Sciatic nerve (tissue), 2 donors: ENCODE results near the gene VEGFD. TPM values are rescaled to one million over a fixed set of nuclear protein-coding genes. Genes with fewer than 3 reads are reported as not detected.
"Not testable (repeated sequence)": the region's sequence is repeated elsewhere in the genome, so short reads cannot be mapped to it uniquely, and the experiment has no call there.

Experiments used
- ATAC-seq: fragments of 200-7000 bp; cut with Tn5 transposase; one replicate; pipeline ENCODE4 v1.9.1; 2020; ENCODE audit warnings: mild to moderate bottlenecking, moderate library complexity
- DNase-seq: peaks from one replicate; pipeline ENCODE4 v3.0.0-alpha.2; 2020; ENCODE audit warnings: low spot score
- intact Hi-C: fragments of 100-400 bp; cut with DNase I; formaldehyde crosslinking; loops from one replicate; pipeline ENCODE4 v1.14.2; 2022
- total RNA-seq: library from RNA; stranded (reverse); fragmentation: NEBNext Ultra II Directional; extraction: Animal tissue kit (Norgen Biotek cat#: 25700); gene quantifications from one replicate; pipeline ENCODE4 v1.2.1, GENCODE V29; 2021
- donor health status: DM: no; HTN: no; CAD: no.
- donor health status: DM: no; HTN: no; CAD: no.

VEGFD gene
- total RNA-seq, 1 donor from 2014 or later: 4.6 TPM

DNA sequence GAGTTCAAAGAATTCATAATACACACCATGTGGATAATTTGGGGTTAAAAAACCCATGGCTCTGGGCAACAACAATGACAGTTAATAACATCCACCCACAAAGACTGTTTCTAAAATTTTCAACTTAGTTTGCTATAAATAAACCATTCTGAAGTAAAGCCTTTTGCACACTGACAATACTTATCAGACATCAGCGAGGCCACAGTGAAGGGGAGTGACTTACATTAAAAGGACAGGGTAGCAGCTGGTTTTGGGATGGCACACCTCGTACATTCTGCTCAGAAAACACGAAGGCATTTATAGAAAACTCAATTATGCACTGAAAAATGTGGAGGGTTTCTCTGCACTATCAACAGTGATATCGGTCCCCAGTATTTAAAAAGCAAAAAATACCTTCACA is 63.9 kb downstream of the VEGFD start:
- DNase-seq (no peak), ATAC-seq (no peak)
- intact Hi-C loops: no loop called here

DNA sequence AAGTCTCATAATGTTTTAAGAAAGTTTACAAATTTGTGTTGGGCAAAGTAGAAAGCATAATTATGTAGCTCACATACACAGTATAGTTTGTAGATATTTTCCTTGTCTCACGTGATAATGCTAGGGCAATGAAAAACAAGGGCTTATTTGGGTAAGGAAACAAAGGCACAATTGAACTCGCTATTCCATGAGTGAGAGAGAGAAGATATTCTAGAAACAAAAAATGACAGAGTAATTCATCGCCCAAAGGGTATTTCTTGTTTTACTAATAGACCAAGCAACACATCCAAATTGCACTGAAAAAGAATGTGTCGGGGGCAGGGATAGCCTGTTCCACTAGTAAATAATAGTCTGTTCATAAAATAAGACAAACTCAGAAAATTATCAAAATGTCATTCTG is 65.1 kb downstream of the VEGFD start:
- DNase-seq (no peak), ATAC-seq (no peak)
- intact Hi-C loops: no loop called here

DNA sequence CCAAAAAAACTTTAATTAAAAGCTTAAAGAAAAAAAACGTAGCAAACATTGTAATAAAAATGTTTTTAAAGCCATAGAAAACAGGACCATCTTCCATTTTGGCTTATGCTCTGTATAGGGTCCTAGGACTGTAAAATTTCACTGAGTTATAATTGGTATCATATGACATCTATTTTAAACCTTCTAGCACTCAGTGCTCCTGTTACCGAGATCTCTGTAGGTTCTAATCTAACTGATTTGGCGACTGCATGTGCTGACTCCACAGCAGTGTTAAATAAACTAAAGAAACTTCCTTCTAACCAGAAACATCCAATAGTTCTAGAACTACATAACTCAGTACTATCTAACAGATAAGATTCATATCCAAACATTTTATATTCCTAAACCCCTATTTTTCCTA is 68.7 kb downstream of the VEGFD start, which contains the start of gene ASB11:
ASB11 (minus strand) TSS at position 132 of the 400 bp plus-strand sequence; CDS start at position 97, 35 bp downstream.
- no peak for ATAC-seq
- DNase-seq: no peak
- intact Hi-C loops: no loop called here

DNA sequence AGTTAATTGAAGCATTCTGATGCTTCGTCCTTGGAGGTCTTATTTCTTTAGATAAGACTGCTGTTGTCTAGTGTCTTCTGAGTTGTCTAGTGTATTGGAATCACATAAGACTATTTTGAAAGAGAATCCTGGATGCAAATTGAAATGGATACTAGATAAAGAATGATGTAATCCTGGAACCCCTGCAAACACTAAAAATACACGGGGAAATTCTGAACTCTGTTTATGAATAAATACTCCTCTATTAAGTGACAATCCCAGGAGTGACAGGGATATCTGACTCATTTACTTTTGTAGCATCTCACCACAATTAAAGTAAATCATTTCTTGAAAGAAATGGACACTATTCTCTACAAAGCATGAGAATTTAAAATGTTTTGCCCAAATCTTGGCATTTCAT is 69.7 kb downstream of the VEGFD start:
- DNase-seq: no peak
- ATAC-seq: no peak
- intact Hi-C loops: no loop called here

DNA sequence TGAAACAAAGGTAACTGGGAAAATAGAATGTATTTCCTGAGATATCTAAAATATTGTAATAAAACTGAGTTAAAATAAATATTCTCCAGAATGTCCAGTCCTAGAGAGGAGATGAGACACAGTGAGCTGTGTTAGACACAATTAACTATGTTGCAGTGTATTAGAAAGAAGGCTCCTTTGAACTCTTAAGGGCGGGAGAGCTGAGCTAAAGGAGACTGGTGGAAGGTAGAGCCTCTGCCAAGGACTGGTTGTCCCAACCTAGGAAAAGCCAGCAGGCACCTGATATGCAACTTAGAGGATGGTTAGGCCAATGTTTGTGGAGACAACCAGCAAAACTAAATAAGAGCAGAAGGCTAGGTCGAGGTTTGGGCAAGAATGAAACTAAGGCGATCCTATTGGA is 73.1 kb downstream of the VEGFD start:
- intact Hi-C loops: no loop called here
- DNase-seq: no peak
- no peak for ATAC-seq

DNA sequence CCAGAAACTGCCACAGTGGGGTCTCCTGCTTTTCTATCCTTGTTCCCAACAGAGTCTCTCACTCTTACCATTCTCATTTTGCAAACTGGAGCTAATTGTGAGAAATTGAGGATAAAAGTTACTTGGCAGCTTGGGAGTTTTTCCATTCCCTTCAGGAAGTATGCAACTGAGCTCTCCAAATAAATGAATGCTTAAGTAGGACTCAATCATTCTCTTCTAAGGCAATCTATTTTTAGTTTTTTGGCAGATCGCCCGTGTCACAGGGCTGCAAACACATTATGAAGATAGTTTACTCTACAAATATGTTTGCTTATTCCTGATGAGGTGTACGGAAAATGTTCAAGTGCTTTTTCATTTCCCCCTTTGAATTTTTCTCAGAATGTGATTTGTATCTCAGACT is 74.1 kb downstream of the VEGFD start:
- intact Hi-C loops: no loop called here
- DNase-seq (no peak), ATAC-seq (peak; percentile 64)

DNA sequence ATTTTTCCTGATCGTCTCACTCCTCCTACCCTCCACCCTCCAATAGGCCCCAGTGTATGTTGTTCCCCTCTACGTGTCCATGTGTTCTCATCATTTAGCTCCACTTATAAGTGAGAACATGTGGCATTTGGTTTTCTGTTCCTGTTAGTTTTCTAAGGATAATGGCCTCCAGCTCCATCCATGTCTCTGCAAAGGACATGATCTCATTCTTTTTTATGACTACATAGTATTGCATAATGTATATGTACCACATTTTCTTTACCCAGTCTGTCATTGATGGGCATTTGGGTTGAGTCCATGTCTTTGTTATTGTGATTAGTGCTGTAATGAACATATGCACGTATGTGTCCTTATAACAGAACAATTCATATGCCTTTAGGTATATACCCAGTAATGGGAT is 78.3 kb downstream of the VEGFD start:
- ATAC-seq, intact Hi-C loops, DNase-seq: not testable (repeated sequence)

DNA sequence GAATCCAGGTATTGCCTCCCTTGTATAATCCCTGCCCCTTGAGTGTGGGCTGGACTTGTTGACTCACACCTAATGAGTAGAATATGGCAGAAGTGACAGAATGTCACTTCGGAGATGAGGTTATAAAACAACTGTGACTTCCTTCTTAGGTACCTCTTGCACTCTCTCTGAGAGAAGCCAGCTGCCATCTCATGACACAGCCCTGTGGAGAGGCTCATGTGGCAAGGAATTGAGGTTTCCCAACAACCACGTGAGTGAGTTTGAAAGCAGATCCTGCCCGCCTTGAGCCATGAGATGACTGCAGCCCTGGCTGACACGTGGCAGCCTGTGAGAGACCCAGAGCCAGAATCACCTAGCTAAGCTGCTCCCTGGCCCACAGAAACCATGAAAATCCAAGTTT is 82.3 kb downstream of the VEGFD start:
- DNase-seq (no peak), ATAC-seq (peak; percentile 80)
- intact Hi-C loops: no loop called here

DNA sequence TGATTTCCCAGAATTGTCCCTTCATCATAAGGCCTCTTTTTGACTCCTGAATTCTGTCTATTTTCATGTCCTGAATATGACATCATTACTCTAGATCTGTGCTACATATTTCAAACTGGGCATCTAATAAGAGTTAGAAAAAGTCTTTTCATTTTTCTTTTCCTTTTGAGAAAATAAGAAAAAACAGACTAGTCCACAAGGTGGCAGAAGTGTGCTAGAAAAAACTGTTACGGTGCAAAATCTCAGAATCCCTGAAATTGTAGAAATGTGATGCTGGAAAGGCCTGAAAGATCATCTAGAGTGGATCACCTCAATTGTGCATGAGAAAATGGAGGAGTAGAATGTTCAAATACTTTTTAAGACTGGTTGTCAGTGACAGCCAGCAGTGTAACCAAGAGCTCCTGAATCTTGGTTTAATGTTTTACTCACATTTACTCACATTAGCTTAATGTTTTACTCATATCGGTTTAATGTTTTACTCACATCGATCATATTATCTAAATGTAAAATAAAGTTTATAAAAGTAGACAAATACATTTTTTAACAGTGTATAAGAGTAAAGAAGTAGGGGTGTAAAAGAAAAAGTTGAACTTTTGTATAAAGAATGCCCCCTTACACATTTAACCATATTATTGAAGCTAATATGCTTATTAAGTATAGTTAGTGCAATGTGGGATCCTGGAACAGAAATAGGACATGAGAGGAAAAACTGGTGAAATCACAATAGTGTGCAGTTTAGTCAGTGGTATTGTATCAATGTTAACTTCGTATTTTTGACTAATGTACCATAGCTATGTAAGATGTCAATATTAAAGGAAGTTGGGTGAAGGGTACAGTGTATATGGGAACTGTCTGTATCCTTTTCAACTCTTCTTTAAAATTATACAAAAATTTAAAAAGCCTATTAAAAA is 84.0 kb downstream of the VEGFD start:
- DNase-seq (no peak), ATAC-seq (no peak)
- intact Hi-C loops: no loop called here

DNA sequence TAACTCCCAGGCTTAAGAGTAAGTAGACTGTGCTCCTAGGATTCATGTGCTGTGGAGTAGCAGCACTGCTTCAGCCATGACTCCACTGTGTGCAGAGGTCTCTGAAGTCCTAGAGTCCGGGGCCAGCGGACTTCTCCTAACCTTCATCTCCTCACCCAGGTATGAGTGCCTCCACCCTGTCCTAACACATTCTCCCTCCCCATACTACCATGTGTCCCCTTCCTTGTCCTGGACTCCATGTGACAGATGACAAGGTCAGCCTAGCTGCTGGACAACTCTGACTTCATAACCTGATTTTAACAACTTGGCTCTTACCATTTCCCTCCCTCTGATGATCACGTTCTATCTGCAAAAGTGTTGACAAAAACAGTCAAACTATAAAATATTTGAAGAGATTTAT is 85.4 kb downstream of the VEGFD start:
- DNase-seq: no peak
- intact Hi-C loops: no loop called here
- no peak for ATAC-seq

DNA sequence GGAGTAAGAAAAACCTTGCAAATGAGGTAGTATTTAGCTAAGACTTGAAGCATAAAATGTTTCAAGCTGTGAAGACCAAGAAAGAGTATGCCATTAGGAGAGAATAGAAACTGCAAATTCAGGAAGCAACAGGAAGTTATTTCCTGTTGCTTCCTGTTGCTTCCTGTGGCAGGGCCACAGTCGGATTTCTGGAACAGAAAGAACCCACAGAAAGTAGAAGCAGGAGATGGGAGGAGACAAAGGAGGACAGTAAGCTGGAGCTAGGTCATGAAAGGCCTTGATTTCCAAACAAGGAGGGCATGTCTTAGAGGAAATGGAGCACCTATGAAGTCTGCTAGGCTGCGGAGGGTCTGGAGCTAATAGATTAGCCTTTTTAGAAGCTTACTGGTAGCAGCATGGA is 86.0 kb downstream of the VEGFD start:
- ATAC-seq (no peak), DNase-seq (no peak)
- intact Hi-C loops: no loop called here

Other genes with a start within 250 kb of the VEGFD start
- gene ASB9, start 114.3 kb downstream of the VEGFD start, total RNA-seq: 1.2 TPM
- gene ASB11, start 68.8 kb downstream of the VEGFD start, total RNA-seq: not detected
- gene PIGA, start 48.9 kb downstream of the VEGFD start, total RNA-seq: 11.5 TPM
- gene PIR, start 108.9 kb upstream of the VEGFD start, total RNA-seq: 36.1 TPM
- 4.2 TPM for gene BMX, start 116.4 kb upstream of the VEGFD start, total RNA-seq
- not detected for gene ACE2, start 216.5 kb upstream of the VEGFD start, total RNA-seq